ENCODE measurements around the gene FLVCR2.

The FLVCR2 gene

GRCh38 chr14:75553761-75554364, 24.6 kb upstream of the FLVCR2 start:
- no peak for DNase-seq (ENCODE audit: low read depth)
- H3K4me3 ChIP-seq (ENCODE audit: low read depth, low read length), result no peak overlapping the region

DNA sequence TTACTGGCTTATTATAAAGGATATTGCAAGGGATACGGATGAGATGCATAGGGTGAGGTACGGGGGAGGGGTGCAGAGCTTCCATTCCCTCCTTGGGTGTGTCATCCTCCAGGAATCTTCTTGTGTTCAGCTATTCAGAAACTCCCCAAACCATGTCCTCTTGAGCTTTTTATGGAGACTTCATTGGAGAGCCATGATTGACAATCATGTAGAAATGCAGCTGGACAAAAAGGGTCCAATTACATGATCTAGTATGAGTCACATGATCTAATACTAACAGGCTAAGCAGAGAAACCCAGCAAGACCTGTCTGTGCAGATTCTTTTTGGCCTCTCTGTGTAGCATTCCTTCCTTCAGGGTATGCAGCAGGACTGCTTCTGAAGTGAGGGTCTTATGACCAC, 23.9 kb upstream of the FLVCR2 start:
- no peak overlapping the region for H3K4me3 ChIP-seq (ENCODE audit: low read depth, low read length)
- no peak for DNase-seq (ENCODE audit: low read depth)

- DNase-seq (ENCODE audit: low read depth), result no peak
- H3K4me3 ChIP-seq (ENCODE audit: low read depth, low read length), result no peak overlapping the region
Observed at GRCh38 chr14:75558440-75558839, 20.0 kb upstream of the FLVCR2 start.

GRCh38 chr14:75559045-75559444, 19.4 kb upstream of the FLVCR2 start:
- DNase-seq (ENCODE audit: low read depth), result no peak
- no peak overlapping the region for H3K4me3 ChIP-seq (ENCODE audit: low read depth, low read length)

GRCh38 chr14:75559451-75560222, 18.8 kb upstream of the FLVCR2 start:
- no peak overlapping the region for H3K4me3 ChIP-seq (ENCODE audit: low read depth, low read length)
- DNase-seq (ENCODE audit: low read depth), result peak; percentile 94

GRCh38 chr14:75561013-75561432, 17.4 kb upstream of the FLVCR2 start:
- DNase-seq (ENCODE audit: low read depth), result peak; percentile 22
- no peak overlapping the region for H3K4me3 ChIP-seq (ENCODE audit: low read depth, low read length)

DNA sequence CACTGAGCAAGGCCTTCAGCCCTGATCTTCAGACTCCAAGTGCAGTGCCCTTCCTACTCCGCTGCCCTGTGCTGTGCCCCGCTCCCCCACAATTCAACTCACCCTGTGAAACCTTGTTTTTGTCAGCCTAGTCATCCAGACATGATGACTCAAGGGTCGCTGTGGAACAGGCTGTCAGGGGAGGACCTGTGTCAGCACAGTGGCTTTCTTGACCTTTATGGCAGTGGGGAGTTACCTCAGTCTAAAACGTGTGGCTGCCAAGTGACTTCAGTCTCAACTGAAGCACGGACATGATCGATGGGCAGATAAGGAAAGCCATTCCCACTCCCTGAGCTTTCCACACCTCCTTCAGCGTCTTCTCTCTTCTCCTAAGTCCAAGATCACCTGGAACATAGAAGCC, 16.3 kb upstream of the FLVCR2 start:
- DNase-seq (ENCODE audit: low read depth), result no peak

DNA sequence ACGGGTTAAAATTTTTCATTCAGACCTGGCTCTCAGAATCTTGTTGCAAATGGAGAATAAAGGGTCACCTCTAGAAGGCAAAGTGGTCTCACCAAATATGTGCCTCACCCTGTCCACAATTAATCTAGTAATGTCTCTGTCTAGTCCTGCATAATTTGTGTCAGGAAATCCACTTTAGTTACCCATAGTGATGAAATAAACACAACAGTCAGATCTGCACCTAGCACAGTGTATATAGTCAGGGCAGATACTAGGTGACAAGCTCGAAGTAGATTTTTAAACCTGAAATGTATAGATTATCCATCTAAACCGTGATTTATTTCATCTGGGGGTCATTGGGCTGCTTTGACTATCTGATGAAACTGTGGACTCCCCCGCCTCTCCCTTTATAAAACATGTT, 15.9 kb upstream of the FLVCR2 start:
- DNase-seq (ENCODE audit: low read depth), result no peak
- H3K4me3 ChIP-seq (ENCODE audit: low read depth, low read length), result no peak overlapping the region

More for the DNA sequence above, 16.3 kb upstream of the FLVCR2 start:
- no peak overlapping the region for H3K4me3 ChIP-seq (ENCODE audit: low read depth, low read length)

GRCh38 chr14:75563931-75564330, 14.5 kb upstream of the FLVCR2 start:
- DNase-seq (ENCODE audit: low read depth), result no peak
- no peak overlapping the region for H3K4me3 ChIP-seq (ENCODE audit: low read depth, low read length)

DNA sequence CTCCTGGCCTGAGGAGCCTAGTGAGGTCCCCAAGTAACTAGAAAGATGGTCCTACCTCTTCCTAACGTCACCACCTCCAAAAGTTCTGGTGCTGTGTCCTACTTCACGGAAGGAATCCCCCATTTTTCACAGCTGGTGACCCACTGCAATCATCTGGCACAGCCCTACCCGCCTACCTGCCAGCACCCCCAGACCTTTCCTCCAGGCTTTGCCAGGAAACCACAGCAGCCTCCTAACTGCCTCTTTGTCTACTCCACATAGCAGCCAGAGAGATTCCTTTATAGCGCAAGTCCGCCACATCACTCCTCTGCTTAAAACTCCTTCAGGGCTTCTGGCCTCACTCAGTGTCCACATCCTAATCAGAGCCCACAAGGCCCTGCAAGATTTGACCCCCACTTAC, 13.4 kb upstream of the FLVCR2 start:
- H3K4me3 ChIP-seq (ENCODE audit: low read depth, low read length), result no peak overlapping the region
- no peak for DNase-seq (ENCODE audit: low read depth)

DNA sequence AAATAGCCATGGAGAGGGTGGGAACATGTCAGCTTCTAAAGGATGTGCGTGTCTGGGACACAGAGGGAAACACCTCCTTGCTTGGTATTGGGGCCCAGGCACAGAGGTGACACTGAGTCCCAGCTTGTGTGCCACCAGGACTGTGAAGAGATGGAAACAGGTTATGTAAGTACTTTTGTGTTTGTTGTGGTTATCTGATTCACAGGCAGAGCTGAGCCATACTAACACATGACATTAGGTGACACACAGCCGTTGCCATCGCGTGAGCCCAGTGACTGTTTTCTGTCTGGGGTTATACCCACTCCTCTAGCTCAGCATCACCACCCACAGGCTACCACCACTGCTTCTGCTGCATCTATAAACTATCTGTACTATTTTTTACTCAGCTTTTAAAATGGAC, 12.1 kb upstream of the FLVCR2 start:
- H3K4me3 ChIP-seq (ENCODE audit: low read depth, low read length), result no peak overlapping the region
- no peak for DNase-seq (ENCODE audit: low read depth)

GRCh38 chr14:75566752-75567151, 11.7 kb upstream of the FLVCR2 start:
- no peak overlapping the region for H3K4me3 ChIP-seq (ENCODE audit: low read depth, low read length)
- no peak for DNase-seq (ENCODE audit: low read depth)

- H3K4me3 ChIP-seq (ENCODE audit: low read depth, low read length), result no peak overlapping the region
- DNase-seq (ENCODE audit: low read depth), result no peak
Observed at GRCh38 chr14:75568140-75568539, 10.3 kb upstream of the FLVCR2 start.

DNA sequence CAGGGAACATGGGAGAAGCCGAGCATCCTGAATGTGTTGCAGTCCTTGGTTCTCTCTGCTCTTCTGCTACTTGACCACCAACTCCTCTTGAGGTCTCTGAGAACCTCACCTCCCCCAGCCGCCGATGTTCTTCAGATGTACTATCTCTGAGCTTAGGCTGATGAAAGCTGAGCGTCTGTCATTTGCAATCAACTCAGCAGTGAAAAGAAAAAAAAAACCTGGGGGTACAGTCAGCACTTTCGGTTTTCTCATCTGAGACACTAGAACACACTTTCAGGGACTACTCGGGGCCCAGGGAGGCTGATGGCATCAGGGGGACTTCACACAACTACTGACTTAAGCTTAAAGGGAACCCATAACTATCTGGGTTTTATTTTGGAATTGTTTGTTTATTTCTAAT, 9.6 kb upstream of the FLVCR2 start:
- no peak for DNase-seq (ENCODE audit: low read depth)
- H3K4me3 ChIP-seq (ENCODE audit: low read depth, low read length), result no peak overlapping the region

GRCh38 chr14:75570797-75571196, 7.6 kb upstream of the FLVCR2 start:
- DNase-seq (ENCODE audit: low read depth), result no peak

GRCh38 chr14:75572104-75572503, 6.3 kb upstream of the FLVCR2 start:
- no peak overlapping the region for H3K4me3 ChIP-seq (ENCODE audit: low read depth, low read length)
- no peak for DNase-seq (ENCODE audit: low read depth)

More at GRCh38 chr14:75570797-75571196, 7.6 kb upstream of the FLVCR2 start:
- H3K4me3 ChIP-seq (ENCODE audit: low read depth, low read length), result no peak overlapping the region

GRCh38 chr14:75577090-75577489, 1.3 kb upstream of the FLVCR2 start:
- DNase-seq (ENCODE audit: low read depth), result no peak
- H3K4me3 ChIP-seq (ENCODE audit: low read depth, low read length), result no peak overlapping the region

GRCh38 chr14:75577729-75578101, 705 bp upstream of the FLVCR2 start:
- DNase-seq (ENCODE audit: low read depth), result peak; percentile 47

GRCh38 chr14:75578786-75579337, 442 bp downstream of the FLVCR2 start:
- H3K4me3 ChIP-seq (ENCODE audit: low read depth, low read length), result peak overlapping the region; percentile 70
- DNase-seq (ENCODE audit: low read depth), result peak; percentile 15

More at GRCh38 chr14:75577729-75578101, 705 bp upstream of the FLVCR2 start:
- peak overlapping the region; percentile 70 for H3K4me3 ChIP-seq (ENCODE audit: low read depth, low read length)

DNA sequence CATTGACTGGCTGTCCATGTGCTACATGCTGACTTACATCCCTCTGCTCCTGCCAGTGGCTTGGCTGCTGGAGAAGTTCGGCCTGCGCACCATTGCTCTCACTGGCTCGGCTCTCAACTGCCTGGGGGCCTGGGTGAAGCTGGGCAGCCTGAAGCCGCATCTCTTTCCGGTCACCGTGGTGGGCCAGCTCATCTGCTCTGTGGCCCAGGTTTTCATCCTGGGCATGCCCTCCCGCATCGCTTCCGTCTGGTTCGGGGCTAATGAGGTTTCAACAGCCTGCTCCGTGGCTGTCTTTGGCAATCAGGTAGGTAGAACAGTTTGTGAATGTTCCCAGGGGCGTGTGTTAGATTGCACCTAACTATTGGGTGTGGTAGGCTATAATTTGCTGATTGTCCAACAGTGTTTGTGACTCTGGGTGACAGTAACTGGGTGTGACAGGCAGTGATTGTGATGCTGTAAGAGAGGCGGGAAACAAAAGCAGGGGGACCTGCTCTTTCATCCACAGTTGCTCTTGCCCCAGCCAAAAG, 981 bp downstream of the FLVCR2 start:
- no peak for DNase-seq (ENCODE audit: low read depth)
- H3K4me3 ChIP-seq (ENCODE audit: low read depth, low read length), result peak overlapping the region; percentile 70

DNA sequence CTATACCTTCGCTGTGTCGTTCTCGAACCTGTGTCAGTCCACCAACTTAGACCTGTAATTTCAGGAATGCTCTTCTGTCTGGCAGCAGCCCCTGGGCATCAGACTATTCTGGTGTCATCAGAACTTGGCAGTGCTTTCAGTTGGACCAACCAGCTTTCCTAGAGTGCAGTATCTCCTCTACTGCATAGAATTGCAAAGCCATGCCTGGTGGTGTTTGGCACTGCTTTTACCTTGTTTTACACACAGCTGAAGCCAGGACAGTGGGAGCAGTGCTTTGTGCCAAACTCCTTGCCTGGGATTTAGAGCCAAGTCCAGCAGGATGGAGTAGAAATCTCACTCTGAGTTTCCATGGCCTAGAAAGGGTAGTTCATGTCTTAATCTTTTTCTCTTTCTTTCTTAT, 1.5 kb downstream of the FLVCR2 start:
- no peak for DNase-seq (ENCODE audit: low read depth)
- H3K4me3 ChIP-seq (ENCODE audit: low read depth, low read length), result peak overlapping the region; percentile 70

All from skeletal muscle cell (primary cell).